GM12891 (cell line): Measurements from ENCODE around the gene OPA3.

Experiments
- PAX5 ChIP-seq: IDR thresholded peaks from 2 replicates; pipeline ENCODE4 v1.6.1; 2011; ENCODE audit warnings: low read length, moderate library complexity, mild to moderate bottlenecking; ENCODE audit not compliant: insufficient read depth, severe bottlenecking
- POLR2A ChIP-seq: IDR thresholded peaks from 2 replicates; pipeline ENCODE4 v1.6.1; 2011; ENCODE audit warnings: low read depth, low read length, control low read depth
- POLR2AphosphoS5 ChIP-seq: IDR thresholded peaks from 2 replicates; pipeline ENCODE4 v1.6.1; 2011; ENCODE audit warnings: low read depth, low read length, control low read depth
- TAF1 ChIP-seq: IDR thresholded peaks from 2 replicates; pipeline ENCODE4 v1.6.1; 2011; ENCODE audit warnings: low read depth, low read length, control low read depth

DNA sequence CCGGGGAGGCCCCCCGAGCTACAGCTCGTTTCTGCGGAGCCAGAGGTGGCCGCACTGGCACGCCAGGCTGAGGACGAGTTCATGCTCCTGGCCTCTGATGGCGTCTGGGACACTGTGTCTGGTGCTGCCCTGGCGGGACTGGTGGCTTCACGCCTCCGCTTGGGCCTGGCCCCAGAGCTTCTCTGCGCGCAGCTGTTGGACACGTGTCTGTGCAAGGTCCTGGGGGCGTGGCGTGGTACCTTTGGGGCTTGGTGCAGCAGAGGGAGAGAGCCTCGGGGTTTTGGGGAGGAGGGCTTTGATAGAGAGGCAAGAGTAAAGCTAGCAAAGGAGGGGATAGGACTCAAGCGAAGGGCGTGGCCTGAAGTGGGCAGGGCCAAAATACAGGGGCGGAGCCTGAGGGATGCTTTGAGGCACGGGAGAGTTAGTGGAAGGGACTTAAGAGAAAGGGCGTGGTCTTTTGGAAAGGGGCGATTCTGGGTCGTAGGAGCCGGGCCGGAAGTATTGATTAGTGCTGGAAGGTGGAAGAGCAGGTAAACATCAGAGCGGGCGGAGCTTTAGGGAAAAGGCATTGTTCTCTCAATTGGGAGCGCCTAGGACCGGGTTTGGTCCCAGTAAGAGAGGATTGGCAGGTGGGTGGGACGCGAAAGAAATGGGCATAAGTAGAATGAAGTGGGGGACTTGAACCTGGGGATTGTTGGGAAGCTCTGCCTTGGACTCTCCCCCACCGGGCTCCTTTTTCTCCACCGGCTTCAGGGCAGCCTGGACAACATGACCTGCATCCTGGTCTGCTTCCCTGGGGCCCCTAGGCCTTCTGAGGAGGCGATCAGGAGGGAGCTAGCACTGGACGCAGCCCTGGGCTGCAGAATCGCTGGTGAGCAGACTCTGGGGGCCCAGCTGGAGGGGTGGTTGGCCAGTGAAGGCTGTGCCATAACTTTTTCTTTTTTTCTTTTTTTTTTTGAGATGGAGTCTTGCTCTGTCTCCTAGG is 85.1 kb downstream of the OPA3 start:
- TF ChIP-seq POLR2AphosphoS5 = no peak
- TF ChIP-seq POLR2A = no peak
- TF ChIP-seq TAF1 = no peak
- TF ChIP-seq PAX5 = no peak
